22Rv1 (cell line): ENCODE data around the gene RILPL2.
"Not testable (repeated sequence)": the region's sequence is repeated elsewhere in the genome, so short reads cannot be mapped to it uniquely, and the experiment has no call there.

Experiments
- ZFX ChIP-seq: fragments of 450-650 bp; IDR thresholded peaks from 2 replicates; pipeline ENCODE4 v1.6.1; 2017; ENCODE audit warnings: antibody characterized with exemption, borderline replicate concordance
- TF ChIP-seq, protein P1 (sequence below): fragments of 450-650 bp; IDR thresholded peaks from 2 replicates; pipeline ENCODE4 v1.5.1; 2017; ENCODE audit warnings: mild to moderate bottlenecking

DNA sequence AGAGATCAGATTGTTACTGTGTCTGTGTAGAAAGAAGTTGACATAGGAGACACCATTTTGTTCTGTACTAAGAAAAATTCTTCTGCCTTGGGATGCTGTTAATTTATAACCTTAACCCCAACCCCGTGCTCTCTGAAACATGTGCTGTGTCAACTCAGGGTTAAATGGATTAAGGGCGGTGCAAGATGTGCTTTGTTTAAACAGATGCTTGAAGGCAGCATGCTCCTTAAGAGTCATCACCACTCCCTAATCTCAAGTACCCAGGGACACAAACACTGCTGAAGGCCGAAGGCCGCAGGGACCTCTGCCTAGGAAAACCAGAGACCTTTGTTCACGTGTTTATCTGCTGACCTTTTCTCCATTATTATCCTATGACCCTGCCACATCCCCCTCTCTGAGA lies 64.1 kb downstream of the RILPL2 start:
- TF ChIP-seq, protein P1, sequence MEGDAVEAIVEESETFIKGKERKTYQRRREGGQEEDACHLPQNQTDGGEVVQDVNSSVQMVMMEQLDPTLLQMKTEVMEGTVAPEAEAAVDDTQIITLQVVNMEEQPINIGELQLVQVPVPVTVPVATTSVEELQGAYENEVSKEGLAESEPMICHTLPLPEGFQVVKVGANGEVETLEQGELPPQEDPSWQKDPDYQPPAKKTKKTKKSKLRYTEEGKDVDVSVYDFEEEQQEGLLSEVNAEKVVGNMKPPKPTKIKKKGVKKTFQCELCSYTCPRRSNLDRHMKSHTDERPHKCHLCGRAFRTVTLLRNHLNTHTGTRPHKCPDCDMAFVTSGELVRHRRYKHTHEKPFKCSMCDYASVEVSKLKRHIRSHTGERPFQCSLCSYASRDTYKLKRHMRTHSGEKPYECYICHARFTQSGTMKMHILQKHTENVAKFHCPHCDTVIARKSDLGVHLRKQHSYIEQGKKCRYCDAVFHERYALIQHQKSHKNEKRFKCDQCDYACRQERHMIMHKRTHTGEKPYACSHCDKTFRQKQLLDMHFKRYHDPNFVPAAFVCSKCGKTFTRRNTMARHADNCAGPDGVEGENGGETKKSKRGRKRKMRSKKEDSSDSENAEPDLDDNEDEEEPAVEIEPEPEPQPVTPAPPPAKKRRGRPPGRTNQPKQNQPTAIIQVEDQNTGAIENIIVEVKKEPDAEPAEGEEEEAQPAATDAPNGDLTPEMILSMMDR, result not testable (repeated sequence)
- not testable (repeated sequence) for TF ChIP-seq ZFX
